Breast epithelium (tissue), 4 donors: ENCODE data around the gene IRF6. TPM values are rescaled to one million over a fixed set of nuclear protein-coding genes. Genes with fewer than 3 reads are reported as not detected.
"Not testable (repeated sequence)": the region's sequence is repeated elsewhere in the genome, so short reads cannot be mapped to it uniquely, and the experiment has no call there.

Experiments used
- DNase-seq, 2 donors: peaks; one replicate each; pipeline ENCODE4 v3.0.0-alpha.2; 2019; ENCODE audit warnings: low spot score in 2 of 2
- H3K27ac ChIP-seq, 2 donors: fragments of 200-600 bp; sonication (generic) in 1 of 2; one replicate each; pipeline ENCODE4 v1.5.1; 2016 to 2019; ENCODE audit warnings: mild to moderate bottlenecking in 1 of 2
- H3K27me3 ChIP-seq, 2 donors: fragments of 200-600 bp; sonication (generic) in 1 of 2; one replicate each; pipeline versions ENCODE4 v1.5.1 to v1.6.0; 2017 to 2019; ENCODE audit warnings: control low read depth in 1 of 2, mild to moderate bottlenecking in 1 of 2
- H3K36me3 ChIP-seq: fragments of 200-600 bp; one replicate; pipeline ENCODE4 v1.5.1; 2019
- H3K4me1 ChIP-seq, 2 donors: fragments of 200-600 bp; sonication (generic); one replicate each; pipeline ENCODE4 v1.5.1; 2016 to 2019; ENCODE audit warnings: control low read depth in 1 of 2
- H3K4me3 ChIP-seq, 3 donors: fragments of 200-600 bp; sonication (generic); 1 replicate in 2 of 3; 2 replicates in 1 of 3; pipeline ENCODE4 v1.5.1; 2016 to 2019; ENCODE audit warnings: mild to moderate bottlenecking in 3 of 3, moderate library complexity in 2 of 3
- H3K9me3 ChIP-seq, 2 donors: fragments of 200-600 bp; sonication (generic) in 1 of 2; one replicate each; pipeline ENCODE4 v1.5.1; 2016 to 2019; ENCODE audit warnings: control low read depth in 1 of 2
- CTCF ChIP-seq, 3 donors: fragments of 450-650 bp; IDR thresholded peaks; one replicate each; pipeline ENCODE4 v1.5.1; 2016 to 2017; ENCODE audit warnings: antibody characterized with exemption in 3 of 3, mild to moderate bottlenecking in 3 of 3, moderate library complexity in 3 of 3
- POLR2A ChIP-seq: fragments of 450-650 bp; IDR thresholded peaks from one replicate; pipeline ENCODE4 v1.6.1; 2016; ENCODE audit warnings: antibody characterized with exemption, mild to moderate bottlenecking, moderate library complexity
- POLR2AphosphoS5 ChIP-seq, 3 donors: sonication (generic); formaldehyde crosslinking; IDR thresholded peaks; one replicate each; pipeline ENCODE4 v1.6.1; 2017; ENCODE audit warnings: antibody characterized with exemption in 3 of 3
- intact Hi-C: fragments of 100-400 bp; cut with DNase I; formaldehyde crosslinking; loops from one replicate; pipeline ENCODE4 v1.15.1; 2023; ENCODE audit warnings: low total_unique reads
- total RNA-seq, 3 donors: library from RNA; depleted of rRNA; stranded (reverse); fragments of >200 nt; gene quantifications; one replicate each; pipeline ENCODE4 v1.1.0, GENCODE V29; 2016

IRF6 gene
- total RNA-seq, 3 donors from 2014 or later = 1.9 to 81.8 (median 42.9) TPM

GRCh38 chr1:209800984-209801834 is 4.7 kb downstream of the IRF6 start:
- DNase-seq = no peak
- H3K36me3 ChIP-seq = no peaks in the 10 kb centered on the region
- H3K27ac ChIP-seq = peak overlapping the region; percentile 81 to 99
- no peaks in the 10 kb centered on the region for H3K27me3 ChIP-seq
- H3K9me3 ChIP-seq = no peaks in the 10 kb centered on the region
- H3K4me1 ChIP-seq = peaks cover 0 to 15% of the 10 kb centered on the region in 2 donors
- intact Hi-C loops = no loop called here
- TF ChIP-seq POLR2AphosphoS5 (IDR thresholded peaks at IDR 0.05) (no peak), POLR2A (no peak), CTCF (IDR thresholded peaks at IDR 0.05) (no peak)
- peak overlapping the region in 2 of 3 donors; percentile 8 to 27 for H3K4me3 ChIP-seq

GRCh38 chr1:209797978-209798639 is 7.8 kb downstream of the IRF6 start:
- intact Hi-C loops = no loop called here
- peak in 1 of 2 donors; percentile 52 for DNase-seq
- no peaks in the 10 kb centered on the region for H3K27me3 ChIP-seq
- TF ChIP-seq CTCF (IDR thresholded peaks at IDR 0.05) (no peak), POLR2A (no peak), POLR2AphosphoS5 (IDR thresholded peaks at IDR 0.05) (no peak)
- H3K4me1 ChIP-seq = peaks cover 0 to 15% of the 10 kb centered on the region in 2 donors
- H3K9me3 ChIP-seq = no peaks in the 10 kb centered on the region
- peak overlapping the region in 1 of 2 donors; percentile 52 for H3K27ac ChIP-seq
- H3K36me3 ChIP-seq = no peaks in the 10 kb centered on the region
- H3K4me3 ChIP-seq = no peak overlapping the region

- H3K27me3 ChIP-seq, H3K4me1 ChIP-seq, intact Hi-C loops, H3K36me3 ChIP-seq, H3K4me3 ChIP-seq, DNase-seq, H3K27ac ChIP-seq, H3K9me3 ChIP-seq: not testable (repeated sequence)
Measured at GRCh38 chr1:209793711-209794110, 12.2 kb downstream of the IRF6 start.

GRCh38 chr1:209791920-209792319 is 14.0 kb downstream of the IRF6 start:
- Histone ChIP-seq H3K9me3 (no peaks in the 10 kb centered on the region), H3K36me3 (no peaks in the 10 kb centered on the region), H3K4me3 (no peak overlapping the region), H3K4me1 (peaks cover 0 to 6% of the 10 kb centered on the region in 2 donors), H3K27me3 (no peaks in the 10 kb centered on the region), H3K27ac (peak overlapping the region in 1 of 2 donors; percentile 21)
- intact Hi-C loops = no loop called here
- TF ChIP-seq CTCF (IDR thresholded peaks at IDR 0.05) (no peak), POLR2A (no peak), POLR2AphosphoS5 (IDR thresholded peaks at IDR 0.05) (no peak)
- DNase-seq = no peak

GRCh38 chr1:209790286-209791193 is 15.4 kb downstream of the IRF6 start:
- DNase-seq = no peak
- H3K27ac ChIP-seq = no peak overlapping the region
- intact Hi-C loops = no loop called here
- H3K27me3 ChIP-seq = no peaks in the 10 kb centered on the region
- no peak overlapping the region for H3K4me3 ChIP-seq
- H3K9me3 ChIP-seq = no peaks in the 10 kb centered on the region
- peaks cover 0 to 9% of the 10 kb centered on the region in 2 donors for H3K4me1 ChIP-seq
- no peaks in the 10 kb centered on the region for H3K36me3 ChIP-seq
- TF ChIP-seq POLR2A (no peak), CTCF (IDR thresholded peaks at IDR 0.05) (no peak), POLR2AphosphoS5 (IDR thresholded peaks at IDR 0.05) (no peak)
